GM10266 (cell line): Measurements from ENCODE around the gene RIBC1.
"Not testable (repeated sequence)": the region's sequence is repeated elsewhere in the genome, so short reads cannot be mapped to it uniquely, and the experiment has no call there.

ENCODE experiments used
- DNase-seq: peaks from one replicate; pipeline ENCODE4 v3.0.0; 2012; ENCODE audit errors: extremely low spot score
- TF ChIP-seq, protein P1 (sequence below): IDR thresholded peaks from 2 replicates; pipeline ENCODE4 v1.5.1; 2012; ENCODE audit warnings: mild to moderate bottlenecking, low read depth; ENCODE audit not compliant: control insufficient read depth, insufficient read depth; ENCODE audit errors: missing control alignments

The RIBC1 gene

DNA sequence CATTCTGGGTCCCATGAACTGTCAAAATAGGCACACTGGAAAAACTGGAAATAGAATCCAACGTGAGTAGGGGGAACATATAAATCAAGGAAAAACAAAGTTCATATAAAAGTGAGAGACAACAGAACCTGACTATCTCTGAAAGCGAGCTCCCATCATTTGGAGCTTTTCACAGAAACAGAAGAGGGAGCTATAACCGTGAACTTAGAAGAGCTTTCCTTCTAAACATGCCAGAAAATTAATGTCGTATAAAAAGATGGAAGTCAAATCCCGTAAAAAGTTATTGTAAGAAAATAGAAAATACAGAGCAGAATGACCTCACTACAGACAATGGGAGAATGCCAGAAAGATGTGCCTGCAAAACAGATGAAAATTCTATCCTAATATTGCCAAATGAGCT is 35.4 kb downstream of the RIBC1 start:
- no peak for DNase-seq

DNA sequence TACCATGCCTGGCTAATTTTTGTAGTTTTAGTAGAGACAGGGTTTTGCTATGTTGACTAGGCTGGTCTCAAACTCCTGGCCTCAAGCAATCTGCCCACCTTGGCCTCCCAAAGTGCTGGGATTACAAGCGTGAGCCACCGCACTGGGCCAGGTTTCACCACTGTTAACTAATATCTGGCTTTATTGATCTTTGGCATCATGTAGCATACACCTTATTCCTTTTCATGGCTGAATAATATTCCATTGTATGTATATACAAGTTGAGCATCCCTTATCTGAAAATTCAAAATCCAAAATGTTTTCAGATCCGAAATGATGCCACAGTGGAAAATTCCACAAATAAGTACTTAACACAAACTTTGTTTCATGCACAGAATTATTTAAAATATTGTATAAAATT is 46.0 kb downstream of the RIBC1 start:
- not testable (repeated sequence) for DNase-seq

More for the DNA sequence above, 35.4 kb downstream of the RIBC1 start:
- TF ChIP-seq, protein P1, sequence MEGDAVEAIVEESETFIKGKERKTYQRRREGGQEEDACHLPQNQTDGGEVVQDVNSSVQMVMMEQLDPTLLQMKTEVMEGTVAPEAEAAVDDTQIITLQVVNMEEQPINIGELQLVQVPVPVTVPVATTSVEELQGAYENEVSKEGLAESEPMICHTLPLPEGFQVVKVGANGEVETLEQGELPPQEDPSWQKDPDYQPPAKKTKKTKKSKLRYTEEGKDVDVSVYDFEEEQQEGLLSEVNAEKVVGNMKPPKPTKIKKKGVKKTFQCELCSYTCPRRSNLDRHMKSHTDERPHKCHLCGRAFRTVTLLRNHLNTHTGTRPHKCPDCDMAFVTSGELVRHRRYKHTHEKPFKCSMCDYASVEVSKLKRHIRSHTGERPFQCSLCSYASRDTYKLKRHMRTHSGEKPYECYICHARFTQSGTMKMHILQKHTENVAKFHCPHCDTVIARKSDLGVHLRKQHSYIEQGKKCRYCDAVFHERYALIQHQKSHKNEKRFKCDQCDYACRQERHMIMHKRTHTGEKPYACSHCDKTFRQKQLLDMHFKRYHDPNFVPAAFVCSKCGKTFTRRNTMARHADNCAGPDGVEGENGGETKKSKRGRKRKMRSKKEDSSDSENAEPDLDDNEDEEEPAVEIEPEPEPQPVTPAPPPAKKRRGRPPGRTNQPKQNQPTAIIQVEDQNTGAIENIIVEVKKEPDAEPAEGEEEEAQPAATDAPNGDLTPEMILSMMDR, result no peak

DNA sequence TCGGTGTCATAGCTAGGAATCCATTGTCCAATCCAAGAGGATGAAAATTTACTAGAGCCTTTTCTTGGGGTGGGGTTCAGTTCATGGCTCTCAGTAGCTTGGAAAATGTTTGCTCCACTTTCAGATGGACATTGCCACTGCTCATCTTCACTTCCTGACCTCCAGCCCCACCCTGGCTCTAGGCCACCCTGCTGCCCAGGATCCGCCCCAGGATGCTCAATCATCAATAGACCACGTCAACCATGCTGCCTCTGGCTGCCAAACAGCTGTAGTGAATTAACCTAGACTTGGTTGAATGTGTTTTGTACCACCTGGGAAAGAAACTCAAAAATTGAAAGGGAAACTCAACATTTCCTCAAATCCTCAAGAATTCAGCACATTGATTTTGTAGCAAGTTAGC is 48.7 kb downstream of the RIBC1 start:
- DNase-seq, result no peak
- TF ChIP-seq, protein P1, result no peak

DNA sequence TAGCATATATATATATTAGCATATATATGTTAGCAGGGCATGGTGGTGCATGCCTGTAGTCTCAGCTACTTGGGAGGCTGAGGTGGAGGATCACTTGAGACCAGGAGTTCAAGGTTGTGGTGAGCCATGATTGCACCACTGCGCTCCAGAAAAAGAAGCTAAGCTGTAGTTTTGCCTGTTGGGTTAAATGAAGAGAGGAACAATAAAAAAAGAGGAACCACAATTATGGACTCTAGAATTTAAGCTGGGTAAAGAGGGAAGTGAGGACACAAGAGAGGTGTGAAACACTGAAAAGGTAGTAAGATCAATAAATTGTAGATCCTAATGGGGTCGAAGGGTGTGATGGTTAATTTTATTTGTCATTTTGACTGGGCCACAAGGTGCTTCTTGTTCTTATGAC is 52.0 kb downstream of the RIBC1 start:
- TF ChIP-seq, protein P1, result no peak
- DNase-seq, result no peak

DNA sequence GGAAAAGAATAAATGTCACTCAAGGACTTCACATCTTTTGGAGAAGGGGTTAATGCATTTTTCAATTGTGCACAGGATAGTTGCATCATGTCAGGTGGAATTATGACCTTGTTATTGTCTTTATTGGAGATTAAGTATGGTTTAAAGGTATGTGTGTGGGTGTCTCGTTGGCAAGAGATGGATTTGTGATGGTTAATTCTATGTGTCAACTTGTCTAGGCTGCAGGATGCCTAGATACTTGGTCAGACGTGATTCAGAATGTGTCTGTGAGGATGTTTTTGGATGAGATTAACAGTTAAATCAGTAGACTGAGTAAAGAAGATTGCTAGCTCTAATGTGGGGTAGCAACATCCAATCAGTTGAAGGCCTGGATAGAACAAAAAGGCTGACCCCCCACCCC is 53.7 kb downstream of the RIBC1 start:
- no peak for DNase-seq
- TF ChIP-seq, protein P1, result no peak

DNA sequence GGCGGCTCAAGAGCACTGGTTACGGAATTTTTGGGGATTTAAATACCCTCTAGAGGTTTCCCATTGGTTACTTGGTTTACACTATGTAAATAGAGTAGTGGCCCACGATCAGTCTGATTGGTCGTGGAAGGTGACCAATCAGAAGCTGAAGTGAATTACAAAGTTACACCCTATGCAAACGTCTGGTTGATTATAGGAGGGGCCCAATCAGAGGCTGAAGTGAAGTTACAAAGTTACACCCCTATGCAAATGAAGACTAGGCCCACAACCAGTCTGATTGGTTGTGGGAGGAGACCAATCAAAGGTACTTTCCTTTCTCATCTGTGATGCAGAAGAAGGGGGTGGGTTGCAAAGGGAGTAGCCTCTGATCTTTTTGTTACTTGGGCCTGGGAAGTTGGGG is 56.6 kb downstream of the RIBC1 start:
- TF ChIP-seq, protein P1, result no peak
- DNase-seq, result no peak
